ENCODE measurements around the gene MAP2K6. TPM values are rescaled to one million over a fixed set of nuclear protein-coding genes. Genes with fewer than 3 reads are reported as not detected.
A peak's percentile ranks its signal among the peaks of the same experiment; 100 is the strongest.

Gene MAP2K6
- total RNA-seq, 1 experiment from 2014 or later, result 1.4 TPM

- no peaks in the 10 kb centered on the region for H3K27me3 ChIP-seq (replicated peaks)
- no peak overlapping the region for H3K4me3 ChIP-seq
- H3K9me3 ChIP-seq (replicated peaks), result no peaks in the 10 kb centered on the region
- DNase-seq (ENCODE audit: low read depth in 1 of 2, low spot score in 2 of 2), result peak in 1 of 2 experiments; percentile 39
- no peak overlapping the region for H3K27ac ChIP-seq
- peaks cover 15% of the 10 kb centered on the region for H3K4me1 ChIP-seq (replicated peaks)
- H3K36me3 ChIP-seq, result no peaks in the 10 kb centered on the region
These were observed 87.3 kb downstream of the MAP2K6 start for GRCh38 chr17:69501591-69502468.

- Histone ChIP-seq H3K4me3 (no peak overlapping the region), H3K36me3 (no peaks in the 10 kb centered on the region), H3K4me1 (replicated peaks) (peaks cover 15% of the 10 kb centered on the region), H3K27ac (no peak overlapping the region), H3K9me3 (replicated peaks) (no peaks in the 10 kb centered on the region), H3K27me3 (replicated peaks) (no peaks in the 10 kb centered on the region)
- no peak for DNase-seq (ENCODE audit: low read depth in 1 of 2, low spot score in 2 of 2)
These were observed 89.2 kb downstream of the MAP2K6 start for GRCh38 chr17:69503711-69504110.

- H3K9me3 ChIP-seq (replicated peaks), result no peaks in the 10 kb centered on the region
- no peak for DNase-seq (ENCODE audit: low read depth in 1 of 2, low spot score in 2 of 2)
- no peaks in the 10 kb centered on the region for H3K27me3 ChIP-seq (replicated peaks)
- H3K36me3 ChIP-seq, result no peaks in the 10 kb centered on the region
- H3K4me1 ChIP-seq (replicated peaks), result peaks cover 15% of the 10 kb centered on the region
- H3K4me3 ChIP-seq, result no peak overlapping the region
- H3K27ac ChIP-seq, result no peak overlapping the region
These were observed 91.2 kb downstream of the MAP2K6 start for GRCh38 chr17:69505740-69506139.

GRCh38 chr17:69506489-69506888 lies 92.0 kb downstream of the MAP2K6 start:
- no peak for DNase-seq (ENCODE audit: low read depth in 1 of 2, low spot score in 2 of 2)

GRCh38 chr17:69508814-69509213 lies 94.3 kb downstream of the MAP2K6 start:
- DNase-seq (ENCODE audit: low read depth in 1 of 2, low spot score in 2 of 2), result no peak
- no peak overlapping the region for H3K27ac ChIP-seq
- H3K36me3 ChIP-seq, result no peaks in the 10 kb centered on the region
- H3K4me1 ChIP-seq (replicated peaks), result peaks cover 16% of the 10 kb centered on the region
- H3K9me3 ChIP-seq (replicated peaks), result no peaks in the 10 kb centered on the region
- H3K27me3 ChIP-seq (replicated peaks), result no peaks in the 10 kb centered on the region
- H3K4me3 ChIP-seq, result no peak overlapping the region

More at GRCh38 chr17:69506489-69506888, 92.0 kb downstream of the MAP2K6 start:
- Histone ChIP-seq H3K4me3 (no peak overlapping the region), H3K27ac (no peak overlapping the region), H3K27me3 (replicated peaks) (no peaks in the 10 kb centered on the region), H3K4me1 (replicated peaks) (peaks cover 15% of the 10 kb centered on the region), H3K9me3 (replicated peaks) (no peaks in the 10 kb centered on the region), H3K36me3 (no peaks in the 10 kb centered on the region)

- H3K9me3 ChIP-seq (replicated peaks), result no peaks in the 10 kb centered on the region
- no peaks in the 10 kb centered on the region for H3K27me3 ChIP-seq (replicated peaks)
- peaks cover 26% of the 10 kb centered on the region for H3K4me1 ChIP-seq (replicated peaks)
- DNase-seq (ENCODE audit: low read depth in 1 of 2, low spot score in 2 of 2), result peak; percentile 60 to 66
- H3K4me3 ChIP-seq, result no peak overlapping the region
- H3K27ac ChIP-seq, result no peak overlapping the region
- H3K36me3 ChIP-seq, result no peaks in the 10 kb centered on the region
These were observed 96.8 kb downstream of the MAP2K6 start for GRCh38 chr17:69511250-69511649.

- DNase-seq (ENCODE audit: low read depth in 1 of 2, low spot score in 2 of 2), result no peak
- peaks cover 43% of the 10 kb centered on the region for H3K4me1 ChIP-seq (replicated peaks)
These were observed 98.4 kb downstream of the MAP2K6 start for GRCh38 chr17:69512946-69513345.

GRCh38 chr17:69516225-69516624 lies 101.7 kb downstream of the MAP2K6 start:
- no peak overlapping the region for H3K4me3 ChIP-seq
- no peak for DNase-seq (ENCODE audit: low read depth in 1 of 2, low spot score in 2 of 2)
- no peaks in the 10 kb centered on the region for H3K9me3 ChIP-seq (replicated peaks)
- H3K36me3 ChIP-seq, result no peaks in the 10 kb centered on the region
- peak overlapping the region; percentile 6 for H3K27ac ChIP-seq
- no peaks in the 10 kb centered on the region for H3K27me3 ChIP-seq (replicated peaks)
- H3K4me1 ChIP-seq (replicated peaks), result peaks cover 56% of the 10 kb centered on the region

More at GRCh38 chr17:69512946-69513345, 98.4 kb downstream of the MAP2K6 start:
- H3K27me3 ChIP-seq (replicated peaks), result no peaks in the 10 kb centered on the region
- H3K4me3 ChIP-seq, result no peak overlapping the region
- H3K9me3 ChIP-seq (replicated peaks), result no peaks in the 10 kb centered on the region
- H3K27ac ChIP-seq, result no peak overlapping the region
- H3K36me3 ChIP-seq, result no peaks in the 10 kb centered on the region

- Histone ChIP-seq H3K9me3 (replicated peaks) (no peaks in the 10 kb centered on the region), H3K27ac (peak overlapping the region; percentile 38), H3K36me3 (no peaks in the 10 kb centered on the region), H3K4me1 (replicated peaks) (peaks cover 49% of the 10 kb centered on the region), H3K27me3 (replicated peaks) (no peaks in the 10 kb centered on the region), H3K4me3 (no peak overlapping the region)
- peak in 1 of 2 experiments; percentile 77 for DNase-seq (ENCODE audit: low read depth in 1 of 2, low spot score in 2 of 2)
These were observed 102.4 kb downstream of the MAP2K6 start for GRCh38 chr17:69516911-69517310.

GRCh38 chr17:69518951-69519350 lies 104.5 kb downstream of the MAP2K6 start:
- DNase-seq (ENCODE audit: low read depth in 1 of 2, low spot score in 2 of 2), result no peak
- no peaks in the 10 kb centered on the region for H3K36me3 ChIP-seq
- no peak overlapping the region for H3K27ac ChIP-seq
- H3K9me3 ChIP-seq (replicated peaks), result no peaks in the 10 kb centered on the region
- H3K4me1 ChIP-seq (replicated peaks), result peaks cover 41% of the 10 kb centered on the region
- no peaks in the 10 kb centered on the region for H3K27me3 ChIP-seq (replicated peaks)
- no peak overlapping the region for H3K4me3 ChIP-seq

GRCh38 chr17:69523244-69523861 lies 108.9 kb downstream of the MAP2K6 start:
- no peaks in the 10 kb centered on the region for H3K27me3 ChIP-seq (replicated peaks)
- no peaks in the 10 kb centered on the region for H3K36me3 ChIP-seq
- H3K4me1 ChIP-seq (replicated peaks), result peaks cover 14% of the 10 kb centered on the region
- no peaks in the 10 kb centered on the region for H3K9me3 ChIP-seq (replicated peaks)
- no peak overlapping the region for H3K27ac ChIP-seq
- H3K4me3 ChIP-seq, result no peak overlapping the region
- peak in 1 of 2 experiments; percentile 42 for DNase-seq (ENCODE audit: low read depth in 1 of 2, low spot score in 2 of 2)

GRCh38 chr17:69524854-69525253 lies 110.4 kb downstream of the MAP2K6 start:
- H3K4me3 ChIP-seq, result no peak overlapping the region
- no peak for DNase-seq (ENCODE audit: low read depth in 1 of 2, low spot score in 2 of 2)
- H3K9me3 ChIP-seq (replicated peaks), result no peaks in the 10 kb centered on the region
- no peaks in the 10 kb centered on the region for H3K27me3 ChIP-seq (replicated peaks)
- H3K4me1 ChIP-seq (replicated peaks), result no peaks in the 10 kb centered on the region
- H3K27ac ChIP-seq, result no peak overlapping the region
- H3K36me3 ChIP-seq, result no peaks in the 10 kb centered on the region

- Histone ChIP-seq H3K9me3 (replicated peaks) (no peaks in the 10 kb centered on the region), H3K27me3 (replicated peaks) (no peaks in the 10 kb centered on the region), H3K4me3 (no peak overlapping the region), H3K36me3 (no peaks in the 10 kb centered on the region), H3K27ac (no peak overlapping the region), H3K4me1 (replicated peaks) (no peaks in the 10 kb centered on the region)
- peak in 1 of 2 experiments; percentile 55 for DNase-seq (ENCODE audit: low read depth in 1 of 2, low spot score in 2 of 2)
These were observed 111.7 kb downstream of the MAP2K6 start for GRCh38 chr17:69525920-69526841.

Data from SJSA1 (cell line).